HEK293 (cell line): Measurements from ENCODE around the gene FES.

Experiments used
- EGR2 ChIP-seq: fragments of 450-650 bp; formaldehyde crosslinking; IDR thresholded peaks from 2 replicates; pipeline ENCODE4 v1.5.1; 2016; ENCODE audit warnings: low read depth, missing biosample characterization, missing genetic modification characterization
- GLI2 ChIP-seq: fragments of 450-650 bp; formaldehyde crosslinking; IDR thresholded peaks from 2 replicates; pipeline ENCODE4; 2017; ENCODE audit warnings: missing biosample characterization, missing genetic modification characterization, low read depth, borderline replicate concordance
- GLIS1 ChIP-seq: fragments of 450-650 bp; formaldehyde crosslinking; IDR thresholded peaks from 2 replicates; pipeline ENCODE4 v1.5.1; 2016; ENCODE audit warnings: missing biosample characterization, missing genetic modification characterization
- HOXC10 ChIP-seq: sonication (generic); formaldehyde crosslinking; IDR thresholded peaks from 2 replicates; pipeline ENCODE4 v1.8.1; 2023; ENCODE audit warnings: mild to moderate bottlenecking, missing genetic modification reagents
- KLF17 ChIP-seq: fragments of 450-650 bp; formaldehyde crosslinking; IDR thresholded peaks from 2 replicates; pipeline ENCODE4 v1.5.1; 2016; ENCODE audit warnings: missing biosample characterization, missing genetic modification characterization
- KLF9 ChIP-seq: fragments of 450-650 bp; formaldehyde crosslinking; IDR thresholded peaks from 2 replicates; pipeline ENCODE4 v1.5.1; 2016; ENCODE audit warnings: missing biosample characterization, missing genetic modification characterization, low read depth
- OSR2 ChIP-seq: fragments of 450-650 bp; formaldehyde crosslinking; IDR thresholded peaks from 2 replicates; pipeline ENCODE4 v1.5.1; 2016; ENCODE audit warnings: missing biosample characterization, missing genetic modification characterization
- SALL2 ChIP-seq: fragments of 450-650 bp; formaldehyde crosslinking; IDR thresholded peaks from 2 replicates; pipeline ENCODE4 v1.5.0; 2017; ENCODE audit warnings: missing biosample characterization, mild to moderate bottlenecking, missing genetic modification characterization, borderline replicate concordance
- SETDB1 ChIP-seq: IDR thresholded peaks from one replicate; pipeline ENCODE4 v1.6.1; 2017; ENCODE audit warnings: mild to moderate bottlenecking, low read length, moderate library complexity, mixed read lengths; ENCODE audit not compliant: insufficient read length
- TRIM28 ChIP-seq: IDR thresholded peaks from 2 replicates; pipeline ENCODE4 v1.6.1; 2011; ENCODE audit warnings: low read length, control low read depth, borderline replicate concordance
- WT1 ChIP-seq: fragments of 450-650 bp; formaldehyde crosslinking; IDR thresholded peaks from 2 replicates; pipeline ENCODE4 v1.5.1; 2016; ENCODE audit warnings: missing biosample characterization, missing genetic modification characterization
- ZFP41 ChIP-seq: fragments of 450-650 bp; formaldehyde crosslinking; IDR thresholded peaks from 2 replicates; pipeline ENCODE4 v1.5.1; 2016; ENCODE audit warnings: missing biosample characterization, missing genetic modification characterization, borderline replicate concordance
- ZNF132 ChIP-seq: fragments of 450-650 bp; formaldehyde crosslinking; IDR thresholded peaks from 2 replicates; pipeline ENCODE4 v1.5.1; 2017; ENCODE audit warnings: missing biosample characterization, missing genetic modification characterization, borderline replicate concordance
- ZNF211 ChIP-seq: fragments of 450-650 bp; formaldehyde crosslinking; IDR thresholded peaks from 2 replicates; pipeline ENCODE4 v1.5.1; 2016; ENCODE audit warnings: low read depth, missing biosample characterization, missing genetic modification characterization
- ZNF239 ChIP-seq: fragments of 450-650 bp; formaldehyde crosslinking; IDR thresholded peaks from 2 replicates; pipeline ENCODE4 v1.5.1; 2016; ENCODE audit warnings: missing biosample characterization, missing genetic modification characterization
- ZNF24 ChIP-seq: fragments of 450-650 bp; formaldehyde crosslinking; IDR thresholded peaks from 2 replicates; pipeline ENCODE4 v1.5.1; 2016; ENCODE audit warnings: missing biosample characterization, missing genetic modification characterization
- ZNF335 ChIP-seq: fragments of 450-650 bp; formaldehyde crosslinking; conservative IDR thresholded peaks from 2 replicates; pipeline ENCODE4 v1.5.1; 2016; ENCODE audit warnings: missing biosample characterization, missing genetic modification characterization
- ZNF404 ChIP-seq: fragments of 450-650 bp; formaldehyde crosslinking; IDR thresholded peaks from 2 replicates; pipeline ENCODE4 v1.5.1; 2017; ENCODE audit warnings: missing biosample characterization, missing genetic modification characterization
- ZNF423 ChIP-seq: fragments of 450-650 bp; formaldehyde crosslinking; IDR thresholded peaks from 2 replicates; pipeline ENCODE4 v1.5.1; 2016; ENCODE audit warnings: missing biosample characterization, missing genetic modification characterization
- ZNF449 ChIP-seq: fragments of 450-650 bp; formaldehyde crosslinking; IDR thresholded peaks from 2 replicates; pipeline ENCODE4 v1.5.1; 2017; ENCODE audit warnings: missing biosample characterization, mild to moderate bottlenecking, missing genetic modification characterization, moderate library complexity
- ZNF48 ChIP-seq: fragments of 450-650 bp; formaldehyde crosslinking; IDR thresholded peaks from 2 replicates; pipeline ENCODE4 v1.5.1; 2016; ENCODE audit warnings: missing biosample characterization, missing genetic modification characterization
- ZNF501 ChIP-seq: fragments of 450-650 bp; formaldehyde crosslinking; IDR thresholded peaks from 2 replicates; pipeline ENCODE4 v1.5.1; 2016; ENCODE audit warnings: missing biosample characterization, missing genetic modification characterization
- ZNF521 ChIP-seq: fragments of 450-650 bp; formaldehyde crosslinking; IDR thresholded peaks from 2 replicates; pipeline ENCODE4 v1.5.1; 2017; ENCODE audit warnings: missing biosample characterization, mild to moderate bottlenecking, missing genetic modification characterization
- ZNF560 ChIP-seq: fragments of 450-650 bp; formaldehyde crosslinking; IDR thresholded peaks from 2 replicates; pipeline ENCODE4 v1.5.1; 2017; ENCODE audit warnings: missing biosample characterization, missing genetic modification characterization, borderline replicate concordance
- ZNF664 ChIP-seq: fragments of 450-650 bp; formaldehyde crosslinking; IDR thresholded peaks from 2 replicates; pipeline ENCODE4 v1.5.1; 2016; ENCODE audit warnings: missing biosample characterization, missing genetic modification characterization
- ZNF692 ChIP-seq: fragments of 450-650 bp; formaldehyde crosslinking; IDR thresholded peaks from 2 replicates; pipeline ENCODE4 v1.5.1; 2016; ENCODE audit warnings: missing biosample characterization, missing genetic modification characterization
- ZNF701 ChIP-seq: fragments of 450-650 bp; formaldehyde crosslinking; IDR thresholded peaks from 2 replicates; pipeline ENCODE4 v1.5.1; 2016; ENCODE audit warnings: missing biosample characterization, missing genetic modification characterization
- ZNF747 ChIP-seq: fragments of 450-650 bp; formaldehyde crosslinking; IDR thresholded peaks from 2 replicates; pipeline ENCODE4 v1.5.1; 2016; ENCODE audit warnings: missing biosample characterization, missing genetic modification characterization
- ZSCAN5A ChIP-seq: fragments of 450-650 bp; formaldehyde crosslinking; IDR thresholded peaks from 2 replicates; pipeline ENCODE4 v1.5.1; 2016; ENCODE audit warnings: missing biosample characterization, missing genetic modification characterization
- ZXDB ChIP-seq: fragments of 450-650 bp; formaldehyde crosslinking; IDR thresholded peaks from 2 replicates; pipeline ENCODE4 v1.5.1; 2016; ENCODE audit warnings: missing biosample characterization, missing genetic modification characterization
- TF ChIP-seq, protein P1 (sequence below): fragments of 450-650 bp; formaldehyde crosslinking; IDR thresholded peaks from 2 replicates; pipeline ENCODE4 v1.5.1; 2017; ENCODE audit warnings: missing biosample characterization, missing genetic modification characterization

FES gene

DNA sequence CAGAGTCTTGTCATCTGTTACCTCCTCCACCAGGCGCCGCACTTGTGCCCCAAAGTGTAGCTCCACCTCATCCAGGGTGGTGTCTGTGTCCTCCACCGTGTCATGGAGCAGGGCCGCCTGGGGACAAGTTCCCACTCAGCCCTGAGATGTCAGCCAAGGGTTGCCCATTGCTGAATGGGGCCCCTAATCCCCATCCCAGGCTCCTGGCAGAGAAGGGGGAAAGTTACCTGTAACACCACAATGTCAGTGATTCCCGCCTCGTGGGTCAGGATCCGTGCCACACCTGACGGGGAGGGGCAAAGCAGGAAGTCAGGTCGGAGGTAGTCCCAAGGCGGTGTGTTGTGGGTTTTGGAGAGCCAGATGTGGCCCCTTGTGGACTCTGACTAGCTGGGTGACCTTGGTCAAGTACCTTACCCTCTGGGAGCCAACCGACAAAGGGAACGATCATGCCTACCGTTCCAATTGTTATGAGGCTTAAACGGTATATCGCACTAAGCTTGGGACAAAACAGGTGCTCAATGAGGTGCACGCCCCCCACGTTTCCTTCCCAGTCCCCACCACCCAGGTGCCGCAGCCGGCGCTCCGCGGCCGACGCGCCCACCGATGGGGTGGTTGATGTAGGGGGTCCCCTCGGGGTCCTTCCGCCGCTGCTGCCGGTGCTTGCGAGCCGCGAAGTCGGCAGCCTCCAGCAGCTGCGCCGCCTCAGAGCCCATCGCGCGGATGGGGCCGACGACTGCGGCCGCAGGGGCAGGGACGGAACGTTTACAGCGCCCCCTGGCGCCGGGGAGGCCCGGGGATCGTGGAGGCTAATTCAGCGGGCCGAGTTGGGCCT is 47.7 kb downstream of the FES start, which contains the start of gene HDDC3 (continued):
- TF ChIP-seq HOXC10 (CRISPR knock-in tag), result no peak
- TF ChIP-seq OSR2 (tag by site-specific recombination), result no peak
- TF ChIP-seq, protein P1, sequence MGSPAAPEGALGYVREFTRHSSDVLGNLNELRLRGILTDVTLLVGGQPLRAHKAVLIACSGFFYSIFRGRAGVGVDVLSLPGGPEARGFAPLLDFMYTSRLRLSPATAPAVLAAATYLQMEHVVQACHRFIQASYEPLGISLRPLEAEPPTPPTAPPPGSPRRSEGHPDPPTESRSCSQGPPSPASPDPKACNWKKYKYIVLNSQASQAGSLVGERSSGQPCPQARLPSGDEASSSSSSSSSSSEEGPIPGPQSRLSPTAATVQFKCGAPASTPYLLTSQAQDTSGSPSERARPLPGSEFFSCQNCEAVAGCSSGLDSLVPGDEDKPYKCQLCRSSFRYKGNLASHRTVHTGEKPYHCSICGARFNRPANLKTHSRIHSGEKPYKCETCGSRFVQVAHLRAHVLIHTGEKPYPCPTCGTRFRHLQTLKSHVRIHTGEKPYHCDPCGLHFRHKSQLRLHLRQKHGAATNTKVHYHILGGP (tag by site-specific recombination), result no peak
- TF ChIP-seq ZNF692 (tag by site-specific recombination), result peak; percentile 64
- no peak for TF ChIP-seq SALL2
- no peak for TF ChIP-seq ZNF132 (tag by site-specific recombination)
- TF ChIP-seq KLF9 (tag by site-specific recombination), result peak; percentile 80
- TF ChIP-seq ZNF501 (tag by site-specific recombination), result peak; percentile 91
- TF ChIP-seq ZNF404 (tag by site-specific recombination), result no peak
- TF ChIP-seq WT1 (tag by site-specific recombination), result peak; percentile 23; the same call in 1 of the 2 replicates
- TF ChIP-seq ZNF211, result no peak
- no peak for TF ChIP-seq ZFP41 (tag by site-specific recombination)
- TF ChIP-seq ZNF701 (tag by site-specific recombination), result no peak
- no peak for TF ChIP-seq GLI2 (tag by site-specific recombination)
- TF ChIP-seq KLF17 (tag by site-specific recombination), result peak; percentile 50
- TF ChIP-seq ZNF335 (tag by site-specific recombination), result peak; percentile 97
- peak; percentile 61; the same call in 1 of the 2 replicates for TF ChIP-seq ZSCAN5A (tag by site-specific recombination)
- no peak for TF ChIP-seq SETDB1
- TF ChIP-seq GLIS1 (tag by site-specific recombination), result no peak; the same call in 1 of the 2 replicates
- TF ChIP-seq ZNF560 (tag by site-specific recombination), result no peak
- TF ChIP-seq ZXDB (tag by site-specific recombination), result peak; percentile 99
- TF ChIP-seq ZNF24 (tag by site-specific recombination), result peak; percentile 77; the same call in 1 of the 2 replicates
- no peak for TF ChIP-seq ZNF48 (tag by site-specific recombination)
- peak; percentile 51 for TF ChIP-seq ZNF664 (tag by site-specific recombination)
- no peak for TF ChIP-seq ZNF747 (tag by site-specific recombination)
- no peak; the same call in 1 of the 2 replicates for TF ChIP-seq ZNF239 (tag by site-specific recombination)
- TF ChIP-seq ZNF423 (tag by site-specific recombination), result no peak
- no peak for TF ChIP-seq EGR2
- no peak for TF ChIP-seq ZNF521 (tag by site-specific recombination)
- peak; percentile 42; the same call in 1 of the 2 replicates for TF ChIP-seq TRIM28
- peak; percentile 52; the same call in 1 of the 2 replicates for TF ChIP-seq ZNF449
